ENCODE data around the gene SCYL1. TPM values are rescaled to one million over a fixed set of nuclear protein-coding genes. Genes with fewer than 3 reads are reported as not detected.

SCYL1 gene
- total and polyA plus RNA-seq, 12 donors = 52.3 to 395 (median 148) TPM

DNA sequence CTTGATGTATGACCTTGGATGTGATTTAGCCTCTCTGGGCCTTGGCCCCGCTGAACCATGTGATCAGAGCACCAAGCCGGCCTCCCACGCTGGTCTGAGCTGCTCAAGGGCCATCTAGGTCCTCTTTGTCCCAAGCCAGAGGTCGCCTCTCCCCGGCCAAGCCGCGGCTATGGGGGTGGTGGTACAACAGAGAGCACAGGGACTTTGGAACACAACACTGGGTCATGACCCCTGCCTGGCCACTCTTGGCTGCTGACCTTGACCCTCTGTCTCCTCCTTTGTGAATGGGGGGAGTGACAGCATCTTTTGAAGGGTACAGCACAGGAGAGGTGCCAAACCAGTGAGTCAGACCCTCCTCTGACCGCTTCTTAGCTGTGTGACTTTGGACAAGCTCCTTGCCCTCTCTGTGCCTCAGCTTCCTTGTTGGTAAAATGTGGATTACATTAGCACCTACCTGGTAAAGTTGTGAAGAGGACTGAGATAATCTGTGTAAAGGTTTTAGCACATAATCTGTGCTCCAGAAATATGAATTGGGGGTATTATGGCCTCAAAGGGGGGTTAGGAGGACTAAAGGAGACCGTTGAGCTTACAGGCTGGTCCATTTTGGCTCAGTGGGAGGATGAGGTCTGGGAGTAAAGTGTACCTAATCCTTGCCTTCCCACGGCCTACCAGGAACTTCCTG lies 4.7 kb downstream of the SCYL1 start:
- 28 to 48% (median 39%) methylated on average over 6 to 10 of the region's 10 CpGs for WGBS, 4 donors
- intact Hi-C loops (cut with DNase I) = no loop called here
- Histone ChIP-seq H3K27ac (peak overlapping the region; percentile 1 to 82 (median 65)), H3K36me3 (replicated peaks in 1 of 2) (peaks cover 0 to 73% of the 10 kb centered on the region in 2 donors), H3K27me3 (no peaks in the 10 kb centered on the region), H3K4me3 (no peak overlapping the region), H3K9me3 (replicated peaks in 1 of 3) (no peaks in the 10 kb centered on the region), H3K4me1 (replicated peaks in 1 of 2) (peaks cover 25 to 38% of the 10 kb centered on the region in 2 donors)
- TF ChIP-seq POLR2A (IDR thresholded peaks at IDR 0.05) = no peak
- TF ChIP-seq, protein P1, sequence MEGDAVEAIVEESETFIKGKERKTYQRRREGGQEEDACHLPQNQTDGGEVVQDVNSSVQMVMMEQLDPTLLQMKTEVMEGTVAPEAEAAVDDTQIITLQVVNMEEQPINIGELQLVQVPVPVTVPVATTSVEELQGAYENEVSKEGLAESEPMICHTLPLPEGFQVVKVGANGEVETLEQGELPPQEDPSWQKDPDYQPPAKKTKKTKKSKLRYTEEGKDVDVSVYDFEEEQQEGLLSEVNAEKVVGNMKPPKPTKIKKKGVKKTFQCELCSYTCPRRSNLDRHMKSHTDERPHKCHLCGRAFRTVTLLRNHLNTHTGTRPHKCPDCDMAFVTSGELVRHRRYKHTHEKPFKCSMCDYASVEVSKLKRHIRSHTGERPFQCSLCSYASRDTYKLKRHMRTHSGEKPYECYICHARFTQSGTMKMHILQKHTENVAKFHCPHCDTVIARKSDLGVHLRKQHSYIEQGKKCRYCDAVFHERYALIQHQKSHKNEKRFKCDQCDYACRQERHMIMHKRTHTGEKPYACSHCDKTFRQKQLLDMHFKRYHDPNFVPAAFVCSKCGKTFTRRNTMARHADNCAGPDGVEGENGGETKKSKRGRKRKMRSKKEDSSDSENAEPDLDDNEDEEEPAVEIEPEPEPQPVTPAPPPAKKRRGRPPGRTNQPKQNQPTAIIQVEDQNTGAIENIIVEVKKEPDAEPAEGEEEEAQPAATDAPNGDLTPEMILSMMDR (IDR thresholded peaks at IDR 0.05) = no peak
- DNase-seq = peak in 5 of 7 donors; percentile 64 to 78 (median 74)

DNA sequence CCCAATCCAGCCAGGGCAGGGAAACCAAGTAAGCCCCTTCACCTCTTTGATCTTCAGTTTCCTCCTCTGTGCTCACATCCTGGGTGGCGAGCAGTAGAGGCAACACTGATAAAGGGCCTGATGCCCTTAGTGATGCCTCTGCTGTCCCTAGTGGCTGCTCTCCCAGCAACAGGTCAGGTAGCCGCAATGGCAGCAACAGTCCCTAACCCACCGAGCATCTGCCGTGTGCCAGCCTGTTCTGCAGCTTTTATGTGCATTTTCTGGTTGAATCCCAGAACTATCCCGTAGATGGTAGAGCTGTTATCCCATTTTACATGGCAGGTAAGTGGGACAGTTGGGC lies 5.2 kb downstream of the SCYL1 start:
- H3K4me1 ChIP-seq (replicated peaks in 1 of 2) = peaks cover 25 to 38% of the 10 kb centered on the region in 2 donors
- TF ChIP-seq POLR2A (IDR thresholded peaks at IDR 0.05) = no peak
- TF ChIP-seq, protein P1 (IDR thresholded peaks at IDR 0.05) = peak in 4 of 6 experiments; percentile 18 to 40 (median 24)
- WGBS, 4 donors = 71 to 92% (median 74%) methylated on average over 2 to 5 of the region's 5 CpGs
- peak overlapping the region in 4 of 5 donors; percentile 57 to 82 (median 68) for H3K27ac ChIP-seq
- no peaks in the 10 kb centered on the region for H3K27me3 ChIP-seq
- H3K9me3 ChIP-seq (replicated peaks in 1 of 3) = no peaks in the 10 kb centered on the region
- peaks cover 0 to 73% of the 10 kb centered on the region in 2 donors for H3K36me3 ChIP-seq (replicated peaks in 1 of 2)
- intact Hi-C loops (cut with DNase I) = no loop called here
- H3K4me3 ChIP-seq = no peak overlapping the region
- DNase-seq = peak in 1 of 7 donors; percentile 33

DNA sequence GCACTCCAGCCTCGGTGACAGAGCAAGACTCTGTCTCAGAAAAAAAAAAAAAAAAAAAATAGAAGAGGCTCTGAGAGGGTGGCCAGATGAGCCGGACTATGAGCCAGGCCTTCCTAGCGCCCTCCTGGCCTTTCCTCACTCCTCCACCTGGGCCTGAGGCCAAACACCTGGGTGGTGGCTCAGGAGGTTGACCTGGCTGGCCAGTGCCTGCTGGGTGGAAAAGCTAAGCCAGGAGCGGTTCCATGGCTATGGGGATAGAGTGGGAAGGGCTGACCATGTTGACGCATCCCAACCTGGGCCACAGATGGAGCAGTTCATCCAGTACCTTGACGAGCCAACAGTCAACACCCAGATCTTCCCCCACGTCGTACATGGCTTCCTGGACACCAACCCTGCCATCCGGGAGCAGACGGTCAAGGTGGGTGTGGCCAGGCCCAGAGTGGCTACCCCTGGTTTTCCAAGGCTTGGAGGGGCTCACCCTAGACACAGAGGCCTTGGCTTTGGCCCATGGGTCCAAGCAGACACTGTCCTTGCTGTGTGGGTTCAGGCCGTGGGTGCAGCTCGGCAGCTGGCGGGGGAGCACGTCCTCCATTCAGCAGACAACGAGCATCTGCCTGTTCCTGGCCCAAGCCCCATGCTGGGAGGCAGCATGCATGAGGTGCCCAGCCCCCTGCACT lies 7.6 kb downstream of the SCYL1 start:
- DNase-seq = peak in 1 of 7 donors; percentile 35
- no peak for TF ChIP-seq POLR2A (IDR thresholded peaks at IDR 0.05)
- TF ChIP-seq, protein P1 (IDR thresholded peaks at IDR 0.05) = no peak
- intact Hi-C loops (cut with DNase I) = no loop called here
- Histone ChIP-seq H3K27ac (peak overlapping the region in 1 of 5 donors; percentile 35), H3K4me3 (no peak overlapping the region), H3K4me1 (replicated peaks in 1 of 2) (peaks cover 15 to 21% of the 10 kb centered on the region in 2 donors), H3K9me3 (replicated peaks in 1 of 3) (no peaks in the 10 kb centered on the region), H3K36me3 (replicated peaks in 1 of 2) (peaks cover 0 to 72% of the 10 kb centered on the region in 2 donors), H3K27me3 (no peaks in the 10 kb centered on the region)
- WGBS, 4 donors = 77 to 83% (median 79%) methylated on average over 8 to 15 of the region's 15 CpGs

DNA sequence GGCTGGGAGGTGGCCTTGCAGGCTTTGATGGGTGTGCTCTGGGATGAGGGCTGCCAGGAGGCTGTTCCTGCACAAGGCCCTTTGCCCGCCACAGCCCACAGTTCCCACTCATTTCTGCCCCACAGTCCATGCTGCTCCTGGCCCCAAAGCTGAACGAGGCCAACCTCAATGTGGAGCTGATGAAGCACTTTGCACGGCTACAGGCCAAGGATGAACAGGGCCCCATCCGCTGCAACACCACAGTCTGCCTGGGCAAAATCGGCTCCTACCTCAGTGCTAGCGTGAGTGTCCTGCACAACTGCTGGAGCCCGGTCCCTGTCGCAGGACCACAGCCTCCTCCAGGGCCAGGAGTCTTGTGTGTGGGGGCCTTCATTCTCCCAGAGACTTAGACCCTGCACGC lies 10.2 kb downstream of the SCYL1 start:
- Histone ChIP-seq H3K4me1 (replicated peaks in 1 of 2) (peaks cover 13 to 15% of the 10 kb centered on the region in 2 donors), H3K9me3 (replicated peaks in 1 of 3) (no peaks in the 10 kb centered on the region), H3K36me3 (replicated peaks in 1 of 2) (peaks cover 0 to 64% of the 10 kb centered on the region in 2 donors), H3K4me3 (no peak overlapping the region), H3K27ac (no peak overlapping the region), H3K27me3 (no peaks in the 10 kb centered on the region)
- 76 to 89% (median 85%) methylated on average over 5 to 9 of the region's 9 CpGs for WGBS, 4 donors
- no peak for TF ChIP-seq POLR2A (IDR thresholded peaks at IDR 0.05)
- intact Hi-C loops (cut with DNase I) = no loop called here
- DNase-seq = no peak
